ENCODE data around the gene SLC44A1. TPM values are rescaled to one million over a fixed set of nuclear protein-coding genes. Genes with fewer than 3 reads are reported as not detected.
A peak's percentile ranks its signal among the peaks of the same experiment; 100 is the strongest.

The SLC44A1 gene
- polyA plus RNA-seq (2013, experiment 1 of 4) = 32.2 TPM
- polyA plus RNA-seq (2013, experiment 2 of 4) = 33.8 TPM
- polyA plus RNA-seq (2013, experiment 3 of 4) = 28.8 TPM
- polyA plus RNA-seq (2013, experiment 4 of 4) = 29.6 TPM

DNA sequence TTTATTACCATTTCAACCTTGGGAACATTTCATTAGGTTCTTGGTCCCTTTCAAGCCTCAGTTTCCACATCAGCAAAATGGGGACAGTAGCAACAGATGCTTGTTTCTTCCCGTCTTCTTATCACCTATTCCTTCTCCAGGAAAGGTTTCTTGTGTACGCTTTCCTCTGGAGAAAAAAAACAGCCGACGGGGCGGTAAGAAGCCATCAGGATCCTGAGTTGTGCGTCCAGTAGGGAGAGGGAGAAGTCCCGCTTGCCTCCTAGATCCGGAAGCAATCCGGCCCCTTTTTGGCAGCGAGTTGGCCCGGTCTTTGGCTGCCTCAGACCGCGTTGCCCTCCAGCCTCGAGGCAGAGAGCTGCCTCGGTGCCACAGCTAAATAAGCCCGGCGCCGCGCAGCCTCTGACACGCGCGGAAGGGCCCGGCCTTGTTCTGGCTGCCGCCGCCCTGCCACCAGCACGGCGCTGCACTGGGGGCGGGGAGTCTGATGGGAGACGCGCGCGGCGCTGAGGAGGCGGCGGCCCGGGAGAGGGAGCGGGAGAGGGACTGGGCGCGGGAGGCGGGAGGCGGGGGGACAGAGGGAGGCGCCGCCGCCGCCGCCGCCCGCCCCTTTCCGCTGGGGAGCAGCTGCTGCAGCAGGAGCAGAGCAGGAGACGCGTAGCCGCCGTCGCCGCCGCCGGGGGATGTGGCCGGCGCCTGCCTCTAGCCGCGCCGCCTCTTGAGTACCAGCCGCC is at the start of gene SLC44A1:
TSS of gene SLC44A1 (plus strand) at position 649 of the 731 bp plus-strand sequence. CDS start 218 bp downstream, outside the sequence.
- H3K4me3 ChIP-seq (ENCODE audit: insufficient read depth, low read depth, low read length) = peak within 1 kb of the TSS; percentile 80
- WGBS, 2 experiments = 3 to 4% methylated on average over 63 of the region's 63 CpGs
- H3K27ac ChIP-seq (ENCODE audit: insufficient read depth, low read depth, low read length, poor library complexity, severe bottlenecking) = peak within 1 kb of the TSS; percentile 47

DNA sequence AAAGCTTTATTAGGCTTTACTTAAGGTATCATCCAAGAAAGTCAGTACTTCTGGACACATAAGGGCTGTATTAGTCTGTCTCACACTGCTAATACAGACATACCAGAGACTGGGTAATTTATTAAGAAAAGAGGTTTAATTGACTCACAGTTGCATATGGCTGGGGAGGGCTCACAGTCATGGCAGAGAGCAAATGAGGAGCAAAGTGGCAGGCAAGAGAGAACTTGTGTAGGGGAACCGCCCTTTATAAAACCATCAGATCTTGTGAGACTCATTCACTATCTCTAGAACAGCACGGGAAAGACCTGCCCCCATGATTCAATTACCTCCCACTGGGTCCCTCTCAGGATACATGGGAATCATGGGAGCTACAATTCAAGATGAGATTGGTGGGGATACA is 49.2 kb upstream of the SLC44A1 start:
- 71% methylated on average over 2 of the region's 2 CpGs for WGBS, 2 experiments
- no peaks in the 10 kb centered on the region for H3K4me1 ChIP-seq (ENCODE audit: control insufficient read depth, insufficient read depth, low read length)
- H3K4me3 ChIP-seq (ENCODE audit: insufficient read depth, low read depth, low read length) = no peak overlapping the region
- H3K27me3 ChIP-seq (ENCODE audit: control insufficient read depth, insufficient read depth, low read length, poor library complexity, severe bottlenecking) = no peaks in the 10 kb centered on the region
- no peak overlapping the region for H3K27ac ChIP-seq (ENCODE audit: insufficient read depth, low read depth, low read length, poor library complexity, severe bottlenecking)
- no peaks in the 10 kb centered on the region for H3K9me3 ChIP-seq (ENCODE audit: control insufficient read depth, low read length)
- H3K36me3 ChIP-seq (ENCODE audit: control insufficient read depth, insufficient read depth, low read length) = no peaks in the 10 kb centered on the region

More for the DNA sequence above, at the start of gene SLC44A1:
- no peaks in the 10 kb centered on the region for H3K9me3 ChIP-seq (ENCODE audit: control insufficient read depth, low read length)
- H3K4me1 ChIP-seq (ENCODE audit: control insufficient read depth, insufficient read depth, low read length) = peaks cover 11% of the 10 kb centered on the region
- H3K36me3 ChIP-seq (ENCODE audit: control insufficient read depth, insufficient read depth, low read length) = no peaks in the 10 kb centered on the region
- H3K27me3 ChIP-seq (ENCODE audit: control insufficient read depth, insufficient read depth, low read length, poor library complexity, severe bottlenecking) = no peaks in the 10 kb centered on the region

DNA sequence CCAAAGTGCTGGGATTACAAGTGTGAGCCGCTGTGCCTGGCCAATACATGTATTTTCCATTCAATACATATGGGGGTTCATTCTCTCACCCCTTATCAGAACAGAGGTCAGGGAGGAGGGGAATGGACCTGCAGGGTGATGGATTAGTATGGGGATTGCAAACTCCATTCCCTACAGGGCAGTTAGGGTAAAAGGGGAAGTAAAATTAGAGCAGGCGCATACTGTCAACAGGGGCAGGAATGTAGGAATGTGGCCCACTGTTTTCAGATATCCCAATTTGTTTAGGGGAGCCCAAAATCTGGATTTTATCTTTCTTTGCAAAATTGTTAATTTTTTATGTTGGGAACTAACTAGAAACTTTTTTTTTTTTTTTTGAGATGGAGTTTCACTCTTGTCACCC is 46.4 kb upstream of the SLC44A1 start:
- Histone ChIP-seq H3K4me3 (ENCODE audit: insufficient read depth, low read depth, low read length) (no peak overlapping the region), H3K9me3 (ENCODE audit: control insufficient read depth, low read length) (no peaks in the 10 kb centered on the region), H3K36me3 (ENCODE audit: control insufficient read depth, insufficient read depth, low read length) (no peaks in the 10 kb centered on the region), H3K27ac (ENCODE audit: insufficient read depth, low read depth, low read length, poor library complexity, severe bottlenecking) (no peak overlapping the region), H3K27me3 (ENCODE audit: control insufficient read depth, insufficient read depth, low read length, poor library complexity, severe bottlenecking) (no peaks in the 10 kb centered on the region), H3K4me1 (ENCODE audit: control insufficient read depth, insufficient read depth, low read length) (no peaks in the 10 kb centered on the region)
- WGBS, 2 experiments = 93% methylated on average over 2 of the region's 2 CpGs

DNA sequence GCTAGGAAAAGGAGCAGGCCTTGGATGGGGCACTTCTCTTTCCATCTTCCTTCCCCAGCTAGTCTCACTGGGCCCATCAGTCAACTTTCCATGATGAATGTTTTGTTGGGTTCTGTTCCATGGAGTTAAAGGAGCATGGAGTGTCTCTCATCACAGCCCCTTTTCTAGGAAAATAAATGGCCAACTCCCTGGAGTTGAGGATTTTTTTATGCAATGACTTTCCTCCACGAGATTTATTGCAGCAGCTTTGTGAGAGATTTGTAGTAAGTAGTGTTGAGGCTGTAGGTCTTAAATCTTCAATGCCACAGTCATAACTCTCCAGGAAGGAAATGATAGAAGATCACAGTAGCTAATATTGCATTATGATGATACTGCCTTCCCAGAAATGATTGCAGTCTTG is 45.6 kb upstream of the SLC44A1 start:
- H3K4me3 ChIP-seq (ENCODE audit: insufficient read depth, low read depth, low read length) = no peak overlapping the region
- H3K36me3 ChIP-seq (ENCODE audit: control insufficient read depth, insufficient read depth, low read length) = no peaks in the 10 kb centered on the region
- H3K27ac ChIP-seq (ENCODE audit: insufficient read depth, low read depth, low read length, poor library complexity, severe bottlenecking) = no peak overlapping the region
- no peaks in the 10 kb centered on the region for H3K9me3 ChIP-seq (ENCODE audit: control insufficient read depth, low read length)
- H3K4me1 ChIP-seq (ENCODE audit: control insufficient read depth, insufficient read depth, low read length) = no peaks in the 10 kb centered on the region
- WGBS, 2 experiments = 93 to 97% methylated on average over 1 of the region's 1 CpG
- H3K27me3 ChIP-seq (ENCODE audit: control insufficient read depth, insufficient read depth, low read length, poor library complexity, severe bottlenecking) = no peaks in the 10 kb centered on the region

DNA sequence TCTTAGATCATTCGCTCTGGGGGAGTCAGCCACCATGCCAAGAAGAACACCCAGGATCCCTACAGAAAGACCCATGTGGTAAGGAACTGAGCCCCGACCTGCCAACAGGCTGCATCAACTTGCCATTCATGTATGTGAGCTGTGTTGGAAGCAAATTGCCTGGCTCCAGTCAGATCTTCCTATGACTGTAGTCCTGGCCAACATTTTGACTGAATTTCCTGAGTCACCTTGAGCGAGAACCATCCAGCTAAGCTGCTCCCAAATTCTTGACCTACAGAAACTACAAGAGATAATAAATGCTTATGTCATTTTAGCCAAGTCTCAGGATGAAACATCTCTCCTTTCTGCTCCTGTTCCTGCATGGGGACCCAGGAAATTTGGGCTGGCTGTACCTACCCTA is 40.0 kb upstream of the SLC44A1 start:
- H3K36me3 ChIP-seq (ENCODE audit: control insufficient read depth, insufficient read depth, low read length) = no peaks in the 10 kb centered on the region
- WGBS, 2 experiments = 93 to 94% methylated on average over 3 of the region's 3 CpGs
- no peaks in the 10 kb centered on the region for H3K9me3 ChIP-seq (ENCODE audit: control insufficient read depth, low read length)
- H3K27me3 ChIP-seq (ENCODE audit: control insufficient read depth, insufficient read depth, low read length, poor library complexity, severe bottlenecking) = no peaks in the 10 kb centered on the region
- H3K4me1 ChIP-seq (ENCODE audit: control insufficient read depth, insufficient read depth, low read length) = no peaks in the 10 kb centered on the region
- H3K4me3 ChIP-seq (ENCODE audit: insufficient read depth, low read depth, low read length) = no peak overlapping the region
- H3K27ac ChIP-seq (ENCODE audit: insufficient read depth, low read depth, low read length, poor library complexity, severe bottlenecking) = no peak overlapping the region

DNA sequence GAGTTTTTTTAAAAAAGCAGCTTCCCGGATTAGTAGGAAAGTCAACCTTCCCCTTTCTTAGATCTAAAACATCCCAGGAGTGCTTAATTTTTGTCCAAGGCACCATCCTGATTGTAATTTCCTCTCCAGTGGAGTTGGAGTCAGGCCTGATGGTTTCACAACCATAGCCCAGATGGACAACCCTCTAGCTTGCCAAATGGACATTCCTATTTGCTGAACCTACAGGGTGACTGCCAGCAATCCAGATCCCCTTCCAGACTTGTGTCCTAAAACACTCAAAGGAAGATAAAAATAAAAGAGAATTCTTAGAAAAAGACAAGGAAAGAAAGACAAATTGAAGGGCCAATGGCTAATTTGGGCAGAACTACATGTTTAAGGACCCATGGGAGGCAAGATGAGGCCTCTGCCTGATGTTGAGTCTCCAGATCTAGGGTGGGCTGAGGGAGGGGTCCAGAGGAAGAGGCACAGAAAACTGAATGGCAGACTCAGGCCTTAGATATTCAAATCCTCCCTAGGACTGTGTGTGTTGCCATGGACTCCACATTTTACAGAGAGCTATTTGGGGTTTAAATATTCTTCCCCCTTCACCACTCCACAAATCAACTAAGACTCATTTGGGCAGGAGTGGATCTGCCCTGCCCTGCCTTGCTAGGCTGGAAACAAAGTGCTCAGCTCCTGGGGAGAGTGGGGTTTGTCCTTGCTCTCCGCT is 38.5 kb upstream of the SLC44A1 start:
- H3K27me3 ChIP-seq (ENCODE audit: control insufficient read depth, insufficient read depth, low read length, poor library complexity, severe bottlenecking) = no peaks in the 10 kb centered on the region
- 89 to 98% methylated on average over 2 of the region's 2 CpGs for WGBS, 2 experiments
- H3K4me3 ChIP-seq (ENCODE audit: insufficient read depth, low read depth, low read length) = no peak overlapping the region
- H3K4me1 ChIP-seq (ENCODE audit: control insufficient read depth, insufficient read depth, low read length) = no peaks in the 10 kb centered on the region
- no peaks in the 10 kb centered on the region for H3K9me3 ChIP-seq (ENCODE audit: control insufficient read depth, low read length)
- no peaks in the 10 kb centered on the region for H3K36me3 ChIP-seq (ENCODE audit: control insufficient read depth, insufficient read depth, low read length)
- no peak overlapping the region for H3K27ac ChIP-seq (ENCODE audit: insufficient read depth, low read depth, low read length, poor library complexity, severe bottlenecking)

DNA sequence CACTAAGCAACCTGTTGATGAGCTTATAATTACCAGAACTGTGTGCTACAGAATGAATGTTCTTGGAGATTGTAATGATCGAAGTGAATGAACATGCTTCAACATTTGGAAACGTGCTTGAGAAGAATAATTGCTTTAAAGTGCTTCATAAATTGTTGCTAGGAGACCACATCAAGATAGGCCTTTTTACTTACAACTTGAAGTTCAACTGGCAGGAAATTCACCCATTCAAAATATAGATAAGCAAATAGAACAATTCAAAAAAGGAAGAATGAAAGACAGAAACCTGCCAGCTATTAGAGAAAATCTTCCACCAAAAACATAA is 38.0 kb upstream of the SLC44A1 start:
- 86 to 97% methylated on average over 2 of the region's 2 CpGs for WGBS, 2 experiments
- H3K27ac ChIP-seq (ENCODE audit: insufficient read depth, low read depth, low read length, poor library complexity, severe bottlenecking) = no peak overlapping the region
- H3K4me1 ChIP-seq (ENCODE audit: control insufficient read depth, insufficient read depth, low read length) = no peaks in the 10 kb centered on the region
- H3K27me3 ChIP-seq (ENCODE audit: control insufficient read depth, insufficient read depth, low read length, poor library complexity, severe bottlenecking) = no peaks in the 10 kb centered on the region
- H3K4me3 ChIP-seq (ENCODE audit: insufficient read depth, low read depth, low read length) = no peak overlapping the region
- no peaks in the 10 kb centered on the region for H3K9me3 ChIP-seq (ENCODE audit: control insufficient read depth, low read length)
- no peaks in the 10 kb centered on the region for H3K36me3 ChIP-seq (ENCODE audit: control insufficient read depth, insufficient read depth, low read length)

DNA sequence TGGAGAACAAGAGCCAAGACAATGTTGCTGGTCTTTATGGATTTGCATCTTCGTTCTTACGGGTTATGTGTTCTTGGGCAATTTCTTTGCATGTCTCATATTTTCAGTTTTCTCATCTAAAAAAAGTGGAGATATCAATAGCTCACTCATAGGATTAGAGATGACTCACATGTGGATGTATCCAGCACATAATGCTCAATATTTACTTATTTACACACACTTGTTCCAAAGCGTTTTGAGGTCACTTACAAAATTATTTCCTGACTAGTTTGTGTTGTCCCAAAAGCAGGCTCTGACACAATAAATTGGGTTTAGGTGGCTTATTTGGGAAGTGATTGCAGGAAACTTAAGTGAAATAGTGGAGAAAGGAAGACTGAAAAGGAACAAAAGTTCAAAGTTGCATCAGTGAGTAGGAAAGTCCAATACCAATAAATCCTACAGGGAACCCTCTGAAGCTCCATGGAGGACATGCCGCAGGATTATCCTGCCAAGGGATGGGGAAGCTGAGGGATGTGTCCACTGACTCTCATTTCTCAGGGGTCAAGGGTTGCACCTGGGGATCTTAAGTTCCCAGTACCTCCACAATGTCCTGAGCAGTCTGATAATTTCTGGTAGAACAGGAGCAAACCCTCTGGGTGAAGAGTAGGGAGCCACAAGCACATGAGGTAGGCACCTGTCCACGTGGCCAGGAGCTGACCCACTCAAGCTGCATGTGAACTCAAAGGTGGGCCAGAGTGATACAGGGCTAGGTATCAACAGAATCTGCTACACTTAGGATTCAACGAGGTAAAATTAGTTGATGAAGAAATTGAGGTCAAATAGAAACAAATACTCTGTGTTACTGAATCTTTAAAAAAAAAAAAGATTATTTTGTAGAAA is 37.4 kb upstream of the SLC44A1 start:
- no peak overlapping the region for H3K4me3 ChIP-seq (ENCODE audit: insufficient read depth, low read depth, low read length)
- WGBS, 2 experiments = 92 to 95% methylated on average over 6 of the region's 6 CpGs
- no peaks in the 10 kb centered on the region for H3K27me3 ChIP-seq (ENCODE audit: control insufficient read depth, insufficient read depth, low read length, poor library complexity, severe bottlenecking)
- H3K4me1 ChIP-seq (ENCODE audit: control insufficient read depth, insufficient read depth, low read length) = no peaks in the 10 kb centered on the region
- no peaks in the 10 kb centered on the region for H3K9me3 ChIP-seq (ENCODE audit: control insufficient read depth, low read length)
- H3K36me3 ChIP-seq (ENCODE audit: control insufficient read depth, insufficient read depth, low read length) = no peaks in the 10 kb centered on the region
- H3K27ac ChIP-seq (ENCODE audit: insufficient read depth, low read depth, low read length, poor library complexity, severe bottlenecking) = no peak overlapping the region

DNA sequence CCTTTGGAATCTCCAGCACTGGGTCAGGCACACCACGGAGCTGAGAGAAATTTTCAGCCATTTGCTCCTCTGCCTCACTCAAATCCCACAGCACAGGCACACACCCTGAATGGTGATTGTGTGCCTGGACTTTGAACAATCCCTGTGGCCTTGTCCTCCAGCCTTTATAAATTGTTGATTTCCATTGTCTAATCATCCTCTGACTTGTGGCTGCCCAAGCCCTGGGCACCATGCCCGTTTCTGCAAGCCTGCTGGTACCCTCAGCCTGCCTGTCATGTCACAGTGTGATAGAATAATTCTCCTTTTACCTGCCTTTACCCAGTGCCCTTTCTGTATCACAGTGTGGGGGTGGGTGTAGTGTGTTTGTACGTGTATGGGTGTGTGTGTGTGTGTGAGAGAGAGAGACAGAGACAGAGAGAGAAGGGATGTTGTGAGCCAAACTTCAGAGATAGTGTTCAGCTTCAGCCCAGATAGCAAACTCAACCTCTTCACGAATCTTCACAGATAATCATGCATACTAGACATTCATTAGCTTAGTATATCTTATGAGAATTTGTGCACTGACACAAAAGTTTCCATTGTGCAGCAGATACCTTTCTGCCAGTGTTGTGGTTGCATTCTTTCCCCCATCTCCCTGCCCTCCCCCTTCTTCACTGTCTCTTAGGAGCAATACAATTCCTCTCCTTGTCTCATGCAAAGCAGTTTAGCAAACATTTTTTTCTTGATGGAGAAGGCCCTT is 27.8 kb upstream of the SLC44A1 start:
- Histone ChIP-seq H3K9me3 (ENCODE audit: control insufficient read depth, low read length) (no peaks in the 10 kb centered on the region), H3K36me3 (ENCODE audit: control insufficient read depth, insufficient read depth, low read length) (no peaks in the 10 kb centered on the region), H3K4me1 (ENCODE audit: control insufficient read depth, insufficient read depth, low read length) (no peaks in the 10 kb centered on the region), H3K4me3 (ENCODE audit: insufficient read depth, low read depth, low read length) (no peak overlapping the region), H3K27ac (ENCODE audit: insufficient read depth, low read depth, low read length, poor library complexity, severe bottlenecking) (no peak overlapping the region), H3K27me3 (ENCODE audit: control insufficient read depth, insufficient read depth, low read length, poor library complexity, severe bottlenecking) (no peaks in the 10 kb centered on the region)
- 72 to 79% methylated on average over 4 of the region's 4 CpGs for WGBS, 2 experiments

Data from ectodermal cell (in vitro differentiated cells).